B cell (primary cell): ENCODE results near the gene TUBB4B. TPM values are rescaled to one million over a fixed set of nuclear protein-coding genes. Genes with fewer than 3 reads are reported as not detected.

ENCODE experiments used
- ATAC-seq: fragments of 200-7000 bp; cut with Tn5 transposase; one replicate; pipeline ENCODE4 v1.10.0; 2021; ENCODE audit warnings: low read depth, mild to moderate bottlenecking, moderate number of reproducible peaks, moderate library complexity
- CTCF ChIA-PET: fragments of 350-600 bp; sonication (Branson Sonifier 250); formaldehyde crosslinking; loops from one replicate; lab custom pipeline; 2021; ENCODE audit warnings: antibody characterized with exemption, inconsistent platforms; lab: Charles Lee
- POLR2A ChIA-PET: fragments of 350-600 bp; sonication (Branson Sonifier 250); formaldehyde crosslinking; loops from one replicate; lab custom pipeline; 2021; ENCODE audit warnings: antibody characterized with exemption; lab: Charles Lee
- DNase-seq: peaks from one replicate; pipeline ENCODE4 v3.0.0; 2013
- H2AFZ ChIP-seq: 2 replicates; pipeline ENCODE4 v1.6.1; 2012; ENCODE audit warnings: mild to moderate bottlenecking, low read depth, low read length; ENCODE audit not compliant: insufficient read depth, poor library complexity, severe bottlenecking
- H3K27ac ChIP-seq, 2 donors: 1 replicate in 1 of 2; 2 replicates in 1 of 2; pipeline ENCODE4 v1.5.1; 2012 to 2013; ENCODE audit warnings: low read length in 2 of 2, mild to moderate bottlenecking in 2 of 2, moderate library complexity in 1 of 2
- H3K27me3 ChIP-seq, 4 experiments: fragments of 200-600 bp in 1 of 4; sonication (generic) in 1 of 4; replicated peaks in 1 of 4; 1 replicate in 2 of 4; 2 replicates in 2 of 4; pipeline versions ENCODE4 v1.6.1 to v1.7.0; 2013 to 2016; ENCODE audit warnings: low read length in 3 of 4, mild to moderate bottlenecking in 2 of 4, mixed read lengths in 1 of 4, moderate library complexity in 1 of 4; ENCODE audit not compliant: insufficient read depth in 4 of 4, control insufficient read depth in 3 of 4; ENCODE audit errors: control extremely low read depth in 1 of 4
- H3K36me3 ChIP-seq, 2 experiments: replicated peaks in 1 of 2; 1 replicate in 1 of 2; 2 replicates in 1 of 2; pipeline versions ENCODE4 v1.6.1 to v1.7.1; 2013; ENCODE audit warnings: low read length in 1 of 2; ENCODE audit not compliant: insufficient read depth in 2 of 2, control insufficient read depth in 1 of 2; ENCODE audit errors: control extremely low read depth in 1 of 2, extremely low read depth in 1 of 2
- H3K4me1 ChIP-seq, 2 donors: fragments of 200-600 bp in 1 of 2; sonication (generic) in 1 of 2; 1 replicate in 1 of 2; 2 replicates in 1 of 2; pipeline versions ENCODE4 v1.5.1 to v1.6.1; 2013 to 2017; ENCODE audit warnings: low read length in 2 of 2; ENCODE audit not compliant: control insufficient read depth in 2 of 2, insufficient read depth in 2 of 2
- H3K4me2 ChIP-seq: replicated peaks from 2 replicates; pipeline ENCODE3; 2012; ENCODE audit warnings: mild to moderate bottlenecking, low read depth, low read length; ENCODE audit not compliant: poor library complexity, severe bottlenecking
- H3K4me3 ChIP-seq, 5 experiments: fragments of 200-600 bp in 1 of 5; sonication (generic) in 1 of 5; 1 replicate in 3 of 5; 2 replicates in 2 of 5; pipeline versions ENCODE4 v1.5.1 to v1.7.0; 2011 to 2016; ENCODE audit warnings: low read length in 4 of 5, mild to moderate bottlenecking in 4 of 5, low read depth in 2 of 5, control low read depth in 1 of 5, moderate library complexity in 1 of 5; ENCODE audit not compliant: insufficient read depth in 1 of 5; ENCODE audit errors: control extremely low read depth in 1 of 5, extremely low read depth in 1 of 5
- H3K79me2 ChIP-seq: fragments of 200-600 bp; sonication (generic); one replicate; pipeline ENCODE4 v1.6.0; 2016; ENCODE audit warnings: low read length; ENCODE audit not compliant: control insufficient read depth, insufficient read depth
- H3K9ac ChIP-seq: fragments of 200-600 bp; sonication (generic); 2 replicates; pipeline ENCODE4 v1.6.1; 2017; ENCODE audit warnings: mild to moderate bottlenecking, low read length, moderate library complexity
- H3K9me3 ChIP-seq, 3 donors: one replicate each; pipeline versions ENCODE4 v1.6.1 to v1.7.1; 2013; ENCODE audit warnings: low read length in 2 of 3; ENCODE audit not compliant: control insufficient read depth in 2 of 3, insufficient read depth in 1 of 3; ENCODE audit errors: control extremely low read depth in 1 of 3
- H4K20me1 ChIP-seq: 2 replicates; pipeline ENCODE4 v1.6.0; 2012; ENCODE audit warnings: mild to moderate bottlenecking, low read length; ENCODE audit not compliant: insufficient read depth, control insufficient read depth, poor library complexity, severe bottlenecking
- H3K27ac Mint-ChIP-seq: one replicate; pipeline ENCODE4 v1.8.0; 2021; ENCODE audit warnings: mixed read lengths
- H3K27me3 Mint-ChIP-seq: one replicate; pipeline ENCODE4 v1.8.0; 2021; ENCODE audit warnings: mixed read lengths
- H3K4me1 Mint-ChIP-seq: one replicate; pipeline ENCODE4 v1.8.0; 2021; ENCODE audit warnings: mixed read lengths
- H3K4me3 Mint-ChIP-seq: one replicate; pipeline ENCODE4 v1.8.0; 2021; ENCODE audit warnings: mixed read lengths
- H3K9me3 Mint-ChIP-seq: one replicate; pipeline ENCODE4 v1.8.0; 2022; ENCODE audit warnings: mixed read lengths; ENCODE audit not compliant: insufficient read depth
- CTCF ChIP-seq: fragments of 200-600 bp; IDR thresholded peaks from one replicate; pipeline ENCODE4 v1.8.0; 2022; ENCODE audit warnings: antibody characterized with exemption, mild to moderate bottlenecking
- EZH2 ChIP-seq: IDR thresholded peaks from 2 replicates; pipeline ENCODE4 v1.6.1; 2012; ENCODE audit warnings: borderline replicate concordance, low read depth, mild to moderate bottlenecking, moderate library complexity, low read length; ENCODE audit not compliant: insufficient read depth, poor library complexity, severe bottlenecking
- WGBS: methylation state at CpG from one replicate; pipeline ENCODE4 v1.1.5; 2013; ENCODE audit warnings: missing lambda C conversion rate; ENCODE audit not compliant: insufficient coverage; 5-methylcytosine and 5-hydroxymethylcytosine counted together
- intact Hi-C: fragments of 100-400 bp; cut with micrococcal nuclease; formaldehyde crosslinking; loops from one replicate; pipeline ENCODE4 v1.10.0; 2022
- polyA plus RNA-seq: library from polyadenylated mRNA; depleted of rRNA; stranded (reverse); fragments of >200 nt; gene quantifications from 2 replicates; pipeline ENCODE4 v1.2.3, GENCODE V29; 2012
- total RNA-seq, 2 donors: library from RNA; stranded (reverse); fragments of 120-200 nt in 1 of 2; gene quantifications; 1 replicate in 1 of 2; 2 replicates in 1 of 2; pipeline versions ENCODE4 v1.2.3 to v1.2.4, GENCODE V29; 2013 to 2022

TUBB4B gene
- total and polyA plus RNA-seq, 2 donors (not counting 1 experiment from before 2014, with no cell fraction given), result 110 to 261 TPM

- 3% methylated on average over 105 of the region's 105 CpGs for WGBS
- Histone ChIP-seq H3K79me2 (peaks cover 35% of the 10 kb centered on the region), H3K36me3 (peaks cover 0 to 14% of the 10 kb centered on the region in 2 experiments), H3K27ac (peak within 1 kb of the TSS; percentile 3 to 72), H4K20me1 (peaks cover 18% of the 10 kb centered on the region), H3K4me1 (peaks cover 17 to 27% of the 10 kb centered on the region in 2 donors), H3K4me3 (peak within 1 kb of the TSS; percentile 44 to 95 (median 81)), H3K9ac (peak within 1 kb of the TSS; percentile 85), H3K27me3 (no peaks in the 10 kb centered on the region), H2AFZ (peak within 1 kb of the TSS; percentile 91), H3K9me3 (no peaks in the 10 kb centered on the region), H3K4me2 (peak within 1 kb of the TSS; percentile 92)
- peak; percentile 94 for DNase-seq
- TF ChIP-seq EZH2 (no peak), CTCF (no peak)
- ATAC-seq, result peak; percentile 88
- intact Hi-C loops, result loop anchor here (1.0 to 2.0 kb wide), 4 partner anchors 14 to 55 kb away; partner anchors contain the start of genes TOR4A, TPRN and TUBB4B
- Mint-ChIP-seq H3K27ac (peak within 1 kb of the TSS; percentile 89), H3K9me3 (no peaks in the 10 kb centered on the region), H3K27me3 (no peaks in the 10 kb centered on the region), H3K4me1 (peaks cover 25% of the 10 kb centered on the region), H3K4me3 (peak within 1 kb of the TSS; percentile 89)
- CTCF ChIA-PET, result interaction anchor here (1.0 to 3.0 kb wide), 7 partner anchors 9 to 47 kb away, joined by 3 to 18 read pairs (median 3); partner anchors contain the start of genes CYSRT1, NRARP, TOR4A and TUBB4B
- POLR2A ChIA-PET, result interaction anchor here (0.7 to 3.5 kb wide), 8 partner anchors 12 to 168 kb away, joined by 3 to 29 read pairs (median 4); partner anchors contain the start of genes EXD3, MAN1B1, NOXA1 and TOR4A
Measured at GRCh38 chr9:137254624-137255447, 13.7 kb downstream of the TUBB4B start, which contains the start of gene NELFB. TSS of gene NELFB (plus strand) at chr9:137255327.
